H9 (cell line): ENCODE measurements around the gene PTPRN2. TPM values are rescaled to one million over a fixed set of nuclear protein-coding genes. Genes with fewer than 3 reads are reported as not detected.

ENCODE experiments used
- DNase-seq: peaks from one replicate; pipeline ENCODE4 v3.0.0-alpha.2; 2017
- H2AFZ ChIP-seq: one replicate; pipeline ENCODE4 v1.6.1; 2013; ENCODE audit warnings: mild to moderate bottlenecking, low read length, control low read depth, moderate library complexity
- H2AK5ac ChIP-seq: 2 replicates; pipeline ENCODE4 v1.6.1; 2013; ENCODE audit warnings: low read length, control low read depth, mixed read lengths; ENCODE audit not compliant: insufficient read length
- H2BK120ac ChIP-seq: one replicate; pipeline ENCODE4 v1.6.1; 2013; ENCODE audit warnings: low read depth, mild to moderate bottlenecking, low read length, control low read depth, inconsistent platforms; ENCODE audit not compliant: poor library complexity, severe bottlenecking
- H2BK12ac ChIP-seq: 2 replicates; pipeline ENCODE4 v1.6.1; 2013; ENCODE audit warnings: low read length, control low read depth, mixed read lengths, low read depth; ENCODE audit not compliant: insufficient read length
- H2BK15ac ChIP-seq: 2 replicates; pipeline ENCODE4 v1.6.1; 2013; ENCODE audit warnings: low read depth, low read length, control low read depth
- H2BK20ac ChIP-seq: one replicate; pipeline ENCODE4 v1.6.1; 2013; ENCODE audit warnings: low read depth, mild to moderate bottlenecking, low read length, control low read depth, inconsistent platforms; ENCODE audit not compliant: poor library complexity, severe bottlenecking
- H2BK5ac ChIP-seq: 2 replicates; pipeline ENCODE4 v1.6.1; 2013; ENCODE audit warnings: low read length, control low read depth, mixed read lengths; ENCODE audit not compliant: insufficient read length
- H3K14ac ChIP-seq: 2 replicates; pipeline ENCODE4 v1.6.1; 2013; ENCODE audit warnings: low read length, control low read depth; ENCODE audit not compliant: insufficient read depth
- H3K18ac ChIP-seq: 2 replicates; pipeline ENCODE4 v1.6.1; 2013; ENCODE audit warnings: low read depth, mild to moderate bottlenecking, mixed read lengths, low read length, control low read depth; ENCODE audit not compliant: insufficient read length
- H3K23ac ChIP-seq: 2 replicates; pipeline ENCODE4 v1.6.1; 2013; ENCODE audit warnings: low read length, control low read depth, mixed read lengths, low read depth; ENCODE audit not compliant: insufficient read length
- H3K23me2 ChIP-seq: 2 replicates; pipeline ENCODE4 v1.6.1; 2013; ENCODE audit warnings: low read depth, mild to moderate bottlenecking, mixed read lengths, low read length, control low read depth; ENCODE audit not compliant: insufficient read length, poor library complexity, severe bottlenecking
- H3K27ac ChIP-seq: 2 replicates; pipeline ENCODE4 v1.5.1; 2013; ENCODE audit warnings: low read length, control low read depth, mixed read lengths, low read depth; ENCODE audit not compliant: insufficient read length
- H3K27me3 ChIP-seq: 2 replicates; pipeline ENCODE4 v1.6.1; 2013; ENCODE audit warnings: low read length, control low read depth, inconsistent platforms; ENCODE audit not compliant: insufficient read depth
- H3K4ac ChIP-seq: 2 replicates; pipeline ENCODE4 v1.6.1; 2013; ENCODE audit warnings: low read depth, mild to moderate bottlenecking, control low read depth, inconsistent platforms, low read length, moderate library complexity
- H3K4me1 ChIP-seq: 2 replicates; pipeline ENCODE4 v1.6.1; 2013; ENCODE audit warnings: low read length, control low read depth, inconsistent platforms; ENCODE audit not compliant: insufficient read depth
- H3K4me2 ChIP-seq: 2 replicates; pipeline ENCODE4 v1.6.1; 2013; ENCODE audit warnings: low read length, control low read depth, mixed read lengths; ENCODE audit not compliant: insufficient read length, insufficient read depth
- H3K56ac ChIP-seq: 2 replicates; pipeline ENCODE4 v1.6.1; 2013; ENCODE audit warnings: low read depth, mild to moderate bottlenecking, mixed read lengths, low read length, control low read depth; ENCODE audit not compliant: insufficient read length
- H3K79me1 ChIP-seq: 2 replicates; pipeline ENCODE4 v1.6.1; 2013; ENCODE audit warnings: low read depth, mild to moderate bottlenecking, moderate library complexity, low read length, control low read depth, inconsistent platforms; ENCODE audit not compliant: insufficient read depth, poor library complexity, severe bottlenecking
- H3K79me2 ChIP-seq: 2 replicates; pipeline ENCODE4 v1.6.1; 2013; ENCODE audit warnings: low read length, control low read depth, inconsistent platforms; ENCODE audit not compliant: insufficient read depth
- H3K9ac ChIP-seq: 2 replicates; pipeline ENCODE4 v1.6.1; 2013; ENCODE audit warnings: low read length, control low read depth, mixed read lengths; ENCODE audit not compliant: insufficient read length; ENCODE audit errors: extremely low read depth
- H3K9me3 ChIP-seq: one replicate; pipeline ENCODE4 v1.6.1; 2013; ENCODE audit warnings: low read depth, low read length, inconsistent platforms; ENCODE audit not compliant: control insufficient read depth
- H3T11ph ChIP-seq: one replicate; pipeline ENCODE4 v1.6.1; 2013; ENCODE audit warnings: mild to moderate bottlenecking, low read length, control low read depth, inconsistent platforms
- H4K20me1 ChIP-seq: one replicate; pipeline ENCODE4 v1.6.1; 2013; ENCODE audit not compliant: control insufficient read depth, insufficient read length, insufficient read depth
- H4K5ac ChIP-seq: 2 replicates; pipeline ENCODE4 v1.6.1; 2013; ENCODE audit warnings: low read depth, mild to moderate bottlenecking, mixed read lengths, low read length, control low read depth; ENCODE audit not compliant: insufficient read length
- H4K8ac ChIP-seq: replicated peaks from 2 replicates; pipeline ENCODE4 v1.6.1; 2013; ENCODE audit warnings: low read length, control low read depth, mixed read lengths, low read depth; ENCODE audit not compliant: insufficient read length
- H4K91ac ChIP-seq: 2 replicates; pipeline ENCODE4 v1.6.1; 2013; ENCODE audit warnings: low read depth, mild to moderate bottlenecking, moderate library complexity, mixed read lengths, low read length, control low read depth; ENCODE audit not compliant: insufficient read length
- H3K27ac Mint-ChIP-seq, 3 experiments: 2 replicates in 2 of 3; 3 replicates in 1 of 3; pipeline ENCODE4 v1.8.0; 2020 to 2021; ENCODE audit warnings: mixed read lengths in 3 of 3, mild to moderate bottlenecking in 1 of 3, moderate library complexity in 1 of 3
- H3K27me3 Mint-ChIP-seq: 2 replicates; pipeline ENCODE4 v1.8.0; 2021; ENCODE audit warnings: low read depth, mild to moderate bottlenecking, moderate library complexity, mixed read lengths
- H3K36me3 Mint-ChIP-seq, 3 experiments: 2 replicates in 2 of 3; 3 replicates in 1 of 3; pipeline ENCODE4 v1.8.0; 2020 to 2021; ENCODE audit warnings: low read depth in 3 of 3, mixed read lengths in 3 of 3; ENCODE audit not compliant: insufficient read depth in 1 of 3
- H3K4me1 Mint-ChIP-seq, 2 experiments: 2 replicates each; pipeline ENCODE4 v1.8.0; 2020; ENCODE audit warnings: mixed read lengths in 2 of 2
- H3K4me3 Mint-ChIP-seq, 2 experiments: 2 replicates in 1 of 2; 3 replicates in 1 of 2; pipeline ENCODE4 v1.8.0; 2020 to 2021; ENCODE audit warnings: mild to moderate bottlenecking in 2 of 2, mixed read lengths in 2 of 2, moderate library complexity in 1 of 2
- H3K9me3 Mint-ChIP-seq, 2 experiments: 2 replicates in 1 of 2; 3 replicates in 1 of 2; pipeline ENCODE4 v1.8.0; 2020; ENCODE audit warnings: mild to moderate bottlenecking in 2 of 2, mixed read lengths in 2 of 2, moderate library complexity in 1 of 2
- WGBS: extraction: QIAGEN DNeasy Blood & Tissue Kit; methylation state at CpG from one replicate; pipeline ENCODE4 v1.1.7; 2013; ENCODE audit warnings: missing lambda C conversion rate, low lambda C conversion rate, mixed read lengths; ENCODE audit not compliant: insufficient read length; ENCODE audit errors: extremely low coverage; 5-methylcytosine and 5-hydroxymethylcytosine counted together
- total RNA-seq: library from RNA; stranded (reverse); gene quantifications from 2 replicates; pipeline ENCODE4 v1.2.1, GENCODE V29; 2021
- TF ChIP-seq, protein P1 (sequence below): fragments of 200-600 bp; sonication (generic); conservative IDR thresholded peaks from 3 replicates; pipeline ENCODE4 v1.8.0; 2021; ENCODE audit warnings: antibody characterized with exemption, mild to moderate bottlenecking

The PTPRN2 gene
- total RNA-seq, 1 experiment from 2014 or later, result 5.2 TPM

DNA sequence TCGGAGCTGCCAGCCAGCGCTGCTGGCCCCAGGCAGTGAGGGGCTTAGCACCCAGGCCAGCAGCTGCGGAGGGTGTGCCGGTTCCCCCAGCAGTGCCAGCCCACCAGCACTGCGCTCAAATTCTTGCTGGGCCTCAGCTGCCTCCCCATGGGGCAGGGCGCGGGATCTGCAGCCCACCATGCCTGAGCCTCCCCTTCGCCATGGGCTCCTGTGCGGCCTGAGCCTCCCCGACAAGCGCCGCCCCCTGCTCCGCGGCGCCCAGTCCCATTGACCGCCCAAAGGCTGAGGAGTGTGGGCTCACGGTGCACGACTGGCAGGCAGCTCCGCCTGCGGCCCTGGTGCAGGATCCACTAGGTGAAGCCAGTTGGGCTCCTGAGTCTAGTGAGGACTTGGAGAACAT, 525.0 kb downstream of the PTPRN2 start:
- H3K23me2 ChIP-seq, result no peaks in the 10 kb centered on the region
- no peak overlapping the region for H4K91ac ChIP-seq
- H2BK5ac ChIP-seq, result no peak overlapping the region
- H2BK120ac ChIP-seq, result no peak overlapping the region
- H3K4me2 ChIP-seq, result no peak overlapping the region
- Mint-ChIP-seq H3K27ac (no peak overlapping the region), H3K4me1 (peaks cover 0 to 3% of the 10 kb centered on the region in 2 experiments; a peak in 1 of 4 replicates), H3K4me3 (no peak overlapping the region), H3K36me3 (peaks cover 9 to 15% (median 13%) of the 10 kb centered on the region in 3 experiments), H3K9me3 (peaks cover 14 to 23% of the 10 kb centered on the region in 2 experiments), H3K27me3 (peaks cover 8% of the 10 kb centered on the region; the same call in 1 of the 2 replicates)
- H3K18ac ChIP-seq, result no peak overlapping the region
- peaks cover 12% of the 10 kb centered on the region for H3K9me3 ChIP-seq
- no peak overlapping the region for H3K27ac ChIP-seq
- no peak overlapping the region for H4K8ac ChIP-seq
- no peak overlapping the region for H2BK15ac ChIP-seq
- no peak overlapping the region for H3T11ph ChIP-seq
- H2BK12ac ChIP-seq, result no peak overlapping the region
- H3K79me1 ChIP-seq, result no peaks in the 10 kb centered on the region
- no peak overlapping the region for H3K9ac ChIP-seq
- no peaks in the 10 kb centered on the region for H4K20me1 ChIP-seq
- H2AK5ac ChIP-seq, result no peak overlapping the region
- H3K4ac ChIP-seq, result no peak overlapping the region
- no CpG with 5 or more reads among the region's 20 CpGs for WGBS
- no peak overlapping the region for H2BK20ac ChIP-seq
- no peaks in the 10 kb centered on the region for H3K4me1 ChIP-seq
- H3K14ac ChIP-seq, result no peak overlapping the region
- H3K27me3 ChIP-seq, result no peaks in the 10 kb centered on the region
- no peak overlapping the region for H3K23ac ChIP-seq
- H2AFZ ChIP-seq, result no peak overlapping the region
- H4K5ac ChIP-seq, result no peak overlapping the region
- TF ChIP-seq, protein P1, sequence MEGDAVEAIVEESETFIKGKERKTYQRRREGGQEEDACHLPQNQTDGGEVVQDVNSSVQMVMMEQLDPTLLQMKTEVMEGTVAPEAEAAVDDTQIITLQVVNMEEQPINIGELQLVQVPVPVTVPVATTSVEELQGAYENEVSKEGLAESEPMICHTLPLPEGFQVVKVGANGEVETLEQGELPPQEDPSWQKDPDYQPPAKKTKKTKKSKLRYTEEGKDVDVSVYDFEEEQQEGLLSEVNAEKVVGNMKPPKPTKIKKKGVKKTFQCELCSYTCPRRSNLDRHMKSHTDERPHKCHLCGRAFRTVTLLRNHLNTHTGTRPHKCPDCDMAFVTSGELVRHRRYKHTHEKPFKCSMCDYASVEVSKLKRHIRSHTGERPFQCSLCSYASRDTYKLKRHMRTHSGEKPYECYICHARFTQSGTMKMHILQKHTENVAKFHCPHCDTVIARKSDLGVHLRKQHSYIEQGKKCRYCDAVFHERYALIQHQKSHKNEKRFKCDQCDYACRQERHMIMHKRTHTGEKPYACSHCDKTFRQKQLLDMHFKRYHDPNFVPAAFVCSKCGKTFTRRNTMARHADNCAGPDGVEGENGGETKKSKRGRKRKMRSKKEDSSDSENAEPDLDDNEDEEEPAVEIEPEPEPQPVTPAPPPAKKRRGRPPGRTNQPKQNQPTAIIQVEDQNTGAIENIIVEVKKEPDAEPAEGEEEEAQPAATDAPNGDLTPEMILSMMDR, result no peak
- H3K79me2 ChIP-seq, result no peaks in the 10 kb centered on the region
- no peak overlapping the region for H3K56ac ChIP-seq
- no peak for DNase-seq
